ENCODE results near the gene CSDE1.
A peak's percentile ranks its signal among the peaks of the same experiment; 100 is the strongest.

DNA sequence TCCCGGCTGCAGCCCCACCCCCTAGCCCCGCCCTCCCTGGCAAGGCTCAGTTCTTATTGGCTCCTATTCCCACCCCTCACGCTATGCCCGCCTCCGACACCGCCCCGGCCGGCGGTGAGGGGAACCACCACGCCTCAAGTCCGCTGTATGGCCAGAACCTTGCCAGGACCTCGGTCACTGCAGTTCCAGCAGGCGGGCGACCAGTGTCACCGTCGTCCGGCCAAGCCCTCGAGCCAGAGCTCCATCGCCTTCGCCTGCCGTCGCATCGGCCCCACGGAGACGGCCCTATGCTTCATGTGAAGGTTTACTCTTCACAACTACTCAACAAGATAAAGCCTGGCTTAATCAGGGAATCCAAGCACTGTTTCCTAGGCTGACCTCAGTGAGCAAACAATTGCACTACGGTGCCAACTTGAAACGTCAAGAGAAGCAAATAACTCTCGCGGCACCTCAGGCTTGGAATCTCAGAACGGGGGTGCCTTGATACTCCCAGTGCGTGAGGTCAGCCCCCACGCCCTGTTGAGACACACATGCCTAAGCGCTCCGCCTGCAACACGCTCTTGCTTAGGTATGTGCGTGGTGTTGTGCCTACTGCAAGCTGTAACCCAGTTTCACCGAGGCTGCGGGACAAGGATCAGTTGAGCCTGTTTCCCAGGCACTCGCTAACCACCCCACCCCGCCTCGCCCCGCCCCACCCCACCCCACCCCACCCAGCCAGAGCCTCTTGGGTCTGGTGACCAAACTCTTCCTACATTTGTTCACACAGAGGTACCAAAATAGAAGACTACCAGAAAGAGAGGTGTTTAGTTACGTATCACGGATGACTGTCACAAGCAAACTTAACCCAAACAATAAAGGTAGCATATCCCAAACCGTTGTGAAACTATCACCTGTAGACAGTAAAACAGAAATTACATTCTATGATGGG lies 87.4 kb downstream of the CSDE1 start:
- TF ChIP-seq CTCF (IDR thresholded peaks at IDR 0.05; ENCODE audit: poor library complexity) = peak; percentile 7
- no peak for TF ChIP-seq EZH2phosphoT487 (IDR thresholded peaks at IDR 0.05; ENCODE audit: low read depth, severe bottlenecking, unreplicated experiment)

Measured in hepatocyte (in vitro differentiated cells).